IPS DF 19.7 (cell line): ENCODE data around the gene CHML.

ENCODE experiments used
- DNase-seq: peaks from one replicate; pipeline ENCODE4 v3.0.0-alpha.2; 2013; ENCODE audit warnings: low read depth, low spot score

CHML gene

GRCh38 chr1:241645199-241645598, 5.0 kb upstream of the CHML start:
- no peak for DNase-seq

- DNase-seq: no peak
Observed at GRCh38 chr1:241644259-241644658, 4.1 kb upstream of the CHML start.

- DNase-seq: no peak
Observed at GRCh38 chr1:241642593-241642944, 2.4 kb upstream of the CHML start.

- no peak for DNase-seq
Observed at GRCh38 chr1:241641773-241642592, 1.8 kb upstream of the CHML start.

GRCh38 chr1:241640867-241641622, 876 bp upstream of the CHML start:
- no peak for DNase-seq

GRCh38 chr1:241639623-241640148, 483 bp downstream of the CHML start:
- DNase-seq: no peak

GRCh38 chr1:241638909-241639622, 1.1 kb downstream of the CHML start:
- DNase-seq: no peak

GRCh38 chr1:241638099-241638682, 2.0 kb downstream of the CHML start:
- no peak for DNase-seq

- DNase-seq: no peak
Observed at GRCh38 chr1:241637604-241638003, 2.6 kb downstream of the CHML start.

GRCh38 chr1:241637046-241637590, 3.1 kb downstream of the CHML start:
- DNase-seq: no peak

GRCh38 chr1:241636291-241636690, 3.9 kb downstream of the CHML start:
- DNase-seq: no peak

GRCh38 chr1:241635556-241636152, 4.5 kb downstream of the CHML start:
- DNase-seq: no peak

GRCh38 chr1:241632987-241633386, 7.2 kb downstream of the CHML start:
- DNase-seq: no peak

- DNase-seq: no peak
Observed at GRCh38 chr1:241631674-241632073, 8.5 kb downstream of the CHML start.

GRCh38 chr1:241630899-241631298, 9.3 kb downstream of the CHML start:
- no peak for DNase-seq

- no peak for DNase-seq
Observed at GRCh38 chr1:241630476-241630875, 9.7 kb downstream of the CHML start.

GRCh38 chr1:241630005-241630404, 10.2 kb downstream of the CHML start:
- DNase-seq: no peak

- DNase-seq: no peak
Observed at GRCh38 chr1:241627453-241628259, 12.5 kb downstream of the CHML start.

- DNase-seq: no peak
Observed at GRCh38 chr1:241624935-241625334, 15.2 kb downstream of the CHML start.

GRCh38 chr1:241622669-241623068, 17.5 kb downstream of the CHML start:
- DNase-seq: no peak
